ENCODE measurements around the gene SPRYD7.

DNA sequence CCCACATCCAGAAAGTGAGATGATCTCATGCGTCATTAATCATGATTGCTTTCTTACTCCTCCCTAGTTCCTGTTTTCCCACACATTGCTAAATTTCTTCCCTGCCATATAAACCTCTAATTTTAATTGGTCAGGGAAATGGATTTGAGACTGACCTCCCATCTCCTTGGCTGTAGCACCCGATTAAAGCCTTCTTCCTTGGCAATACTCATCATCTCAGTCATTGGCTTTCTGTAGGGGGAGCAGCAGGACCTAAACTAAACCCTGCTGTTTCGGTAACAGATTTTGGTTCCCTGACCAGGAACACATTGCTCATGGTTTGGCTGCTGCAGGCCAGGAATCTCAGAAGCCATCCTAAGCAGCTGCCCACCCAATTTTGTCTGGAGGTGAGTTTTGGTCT is 61.7 kb downstream of the SPRYD7 start:
- TF ChIP-seq POLR2A (IDR thresholded peaks at IDR 0.05): no peak
- TF ChIP-seq, protein P1, sequence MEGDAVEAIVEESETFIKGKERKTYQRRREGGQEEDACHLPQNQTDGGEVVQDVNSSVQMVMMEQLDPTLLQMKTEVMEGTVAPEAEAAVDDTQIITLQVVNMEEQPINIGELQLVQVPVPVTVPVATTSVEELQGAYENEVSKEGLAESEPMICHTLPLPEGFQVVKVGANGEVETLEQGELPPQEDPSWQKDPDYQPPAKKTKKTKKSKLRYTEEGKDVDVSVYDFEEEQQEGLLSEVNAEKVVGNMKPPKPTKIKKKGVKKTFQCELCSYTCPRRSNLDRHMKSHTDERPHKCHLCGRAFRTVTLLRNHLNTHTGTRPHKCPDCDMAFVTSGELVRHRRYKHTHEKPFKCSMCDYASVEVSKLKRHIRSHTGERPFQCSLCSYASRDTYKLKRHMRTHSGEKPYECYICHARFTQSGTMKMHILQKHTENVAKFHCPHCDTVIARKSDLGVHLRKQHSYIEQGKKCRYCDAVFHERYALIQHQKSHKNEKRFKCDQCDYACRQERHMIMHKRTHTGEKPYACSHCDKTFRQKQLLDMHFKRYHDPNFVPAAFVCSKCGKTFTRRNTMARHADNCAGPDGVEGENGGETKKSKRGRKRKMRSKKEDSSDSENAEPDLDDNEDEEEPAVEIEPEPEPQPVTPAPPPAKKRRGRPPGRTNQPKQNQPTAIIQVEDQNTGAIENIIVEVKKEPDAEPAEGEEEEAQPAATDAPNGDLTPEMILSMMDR (IDR thresholded peaks at IDR 0.05 in 4 of 5, conservative IDR thresholded peaks at IDR 0.05 in 1 of 5): no peak

All from gastrocnemius medialis (tissue), 4 donors.